ENCODE data around the gene PSMB1.

PSMB1 gene

GRCh38 chr6:170552765-170553533 is at the start of gene PSMB1:
PSMB1 (minus strand) TSS chr6:170553307; CDS start chr6:170553242, 65 bp downstream.
- peak; percentile 95 for DNase-seq

- DNase-seq = no peak
Measured at GRCh38 chr6:170597278-170597677, 44.2 kb upstream of the PSMB1 start.

GRCh38 chr6:170596426-170596825 is 43.3 kb upstream of the PSMB1 start:
- DNase-seq = no peak

GRCh38 chr6:170590725-170591124 is 37.6 kb upstream of the PSMB1 start:
- no peak for DNase-seq

DNA sequence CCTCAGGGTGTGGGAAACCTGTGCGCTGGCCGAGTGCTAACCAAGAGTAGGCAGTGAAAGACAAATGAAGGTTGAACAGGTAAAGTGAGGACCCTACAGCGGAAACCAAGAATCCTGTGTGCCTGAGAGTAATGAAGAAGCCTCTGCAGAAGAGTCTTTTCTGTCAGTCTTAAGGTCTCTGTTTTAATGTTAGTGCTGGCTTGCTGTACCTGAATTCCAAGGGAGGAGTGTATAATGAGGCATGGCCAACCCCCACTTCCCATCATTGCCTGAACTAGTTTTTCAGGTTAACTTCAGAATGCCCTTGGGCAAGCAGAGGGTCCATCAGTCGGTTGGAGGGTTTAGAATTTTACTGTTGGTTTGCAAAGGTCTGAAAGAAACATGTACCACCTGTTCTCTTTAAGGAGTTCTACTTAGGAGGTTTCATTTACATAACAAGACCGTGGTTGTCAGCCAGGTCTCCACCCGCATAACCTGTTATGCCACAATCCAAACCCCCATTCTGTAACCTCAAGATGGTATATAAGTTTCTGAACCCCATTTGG is 31.9 kb upstream of the PSMB1 start:
- DNase-seq = no peak

DNA sequence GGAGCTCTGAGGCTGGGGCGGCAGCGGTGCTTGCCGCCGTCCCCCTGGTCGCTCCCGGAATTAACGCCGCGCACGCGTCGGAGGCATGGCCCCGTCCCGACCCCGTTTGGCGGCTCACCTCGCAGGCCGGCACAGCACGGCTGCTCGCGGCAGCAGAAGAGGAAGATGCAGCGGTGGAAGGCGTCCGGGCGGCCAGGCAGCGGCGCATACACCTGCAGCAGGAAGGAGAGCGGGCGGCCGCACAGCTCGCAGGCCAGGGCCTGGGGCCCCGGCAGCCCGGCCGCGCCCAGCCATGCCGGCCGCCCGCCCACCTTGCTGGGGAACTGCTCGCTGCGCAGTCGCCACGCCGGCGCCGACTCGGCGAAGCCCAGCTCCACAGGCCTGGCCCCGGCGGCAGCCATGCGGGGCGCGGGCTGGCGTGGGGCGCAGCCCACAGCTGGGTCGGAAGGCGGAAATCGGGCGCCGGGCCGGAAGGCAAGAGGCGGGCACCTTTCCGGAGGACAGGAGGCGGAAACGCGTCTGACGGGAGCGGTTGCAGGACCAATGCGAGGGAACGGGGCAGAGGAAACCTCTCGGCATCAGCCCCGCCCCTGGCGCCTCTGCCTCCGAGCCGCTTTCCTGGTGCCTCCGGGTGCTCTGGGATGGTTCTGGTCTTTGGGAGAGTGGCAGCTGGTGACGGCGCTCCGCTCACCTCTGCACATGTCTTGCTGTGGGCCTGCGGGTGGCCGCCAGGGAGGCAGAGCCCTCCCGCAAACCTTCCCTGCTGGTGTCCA is 31.3 kb upstream of the PSMB1 start, which contains the start of gene PDCD2:
PDCD2 (minus strand) TSS at position 457 of the 773 bp plus-strand sequence; CDS start at position 401, 56 bp downstream.
- DNase-seq = peak; percentile 93

GRCh38 chr6:170583756-170584180 is 30.7 kb upstream of the PSMB1 start:
- DNase-seq = no peak

DNA sequence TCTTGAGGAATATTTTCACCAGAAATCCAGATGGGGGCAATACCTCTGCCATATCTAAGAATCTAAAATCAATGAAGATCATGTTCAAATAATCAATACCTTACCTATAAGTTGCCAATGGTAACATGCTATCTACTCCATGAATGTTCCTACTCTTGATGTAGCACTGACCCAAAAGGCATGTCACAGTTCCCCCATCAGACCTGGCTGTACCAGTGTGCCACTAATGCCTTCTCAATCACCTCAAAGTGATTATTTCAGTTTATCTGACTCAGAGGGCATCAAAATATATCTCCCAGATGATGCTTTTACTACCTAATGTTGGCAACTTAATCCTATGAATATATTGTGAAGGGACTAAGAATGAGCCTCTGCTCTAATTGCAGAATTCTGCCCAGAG is 25.8 kb upstream of the PSMB1 start:
- DNase-seq = no peak

- DNase-seq = no peak
Measured at GRCh38 chr6:170575250-170575649, 22.1 kb upstream of the PSMB1 start.

DNA sequence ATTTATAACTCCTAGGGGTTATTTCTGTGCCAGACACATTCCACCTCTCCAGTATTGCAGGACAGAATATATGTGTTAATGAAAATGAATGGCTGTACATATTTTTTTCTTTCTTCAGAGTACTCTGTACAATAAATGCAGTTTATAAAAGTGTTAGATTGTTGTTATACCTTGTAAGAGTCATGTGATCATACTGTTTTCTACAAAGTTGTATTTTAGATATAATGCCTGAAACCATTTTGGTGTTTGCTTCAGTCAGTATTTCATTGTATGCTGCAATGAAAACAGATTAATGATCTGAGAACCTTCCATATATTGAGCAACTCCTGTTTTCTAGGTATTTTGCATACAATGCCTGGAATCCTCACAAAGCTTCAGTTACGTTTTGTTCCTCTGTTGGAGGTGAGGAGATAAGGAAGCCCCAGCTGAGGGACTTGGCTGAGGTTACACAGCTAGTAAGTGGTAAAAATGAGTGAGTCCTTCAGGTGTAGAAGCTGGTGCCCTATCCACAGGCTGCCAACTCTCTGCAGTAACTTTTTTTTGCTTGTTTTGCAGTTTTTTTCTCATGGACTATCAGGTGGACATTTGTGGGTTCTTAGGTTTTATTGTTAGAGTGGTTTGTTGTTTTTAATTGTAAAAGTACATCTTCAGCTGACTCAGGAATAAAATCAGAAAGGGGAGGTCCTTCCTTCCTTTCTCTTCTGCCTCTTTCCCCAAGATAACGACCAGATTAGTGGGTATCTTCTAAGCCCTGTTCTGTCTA is 19.8 kb upstream of the PSMB1 start:
- DNase-seq = no peak

DNA sequence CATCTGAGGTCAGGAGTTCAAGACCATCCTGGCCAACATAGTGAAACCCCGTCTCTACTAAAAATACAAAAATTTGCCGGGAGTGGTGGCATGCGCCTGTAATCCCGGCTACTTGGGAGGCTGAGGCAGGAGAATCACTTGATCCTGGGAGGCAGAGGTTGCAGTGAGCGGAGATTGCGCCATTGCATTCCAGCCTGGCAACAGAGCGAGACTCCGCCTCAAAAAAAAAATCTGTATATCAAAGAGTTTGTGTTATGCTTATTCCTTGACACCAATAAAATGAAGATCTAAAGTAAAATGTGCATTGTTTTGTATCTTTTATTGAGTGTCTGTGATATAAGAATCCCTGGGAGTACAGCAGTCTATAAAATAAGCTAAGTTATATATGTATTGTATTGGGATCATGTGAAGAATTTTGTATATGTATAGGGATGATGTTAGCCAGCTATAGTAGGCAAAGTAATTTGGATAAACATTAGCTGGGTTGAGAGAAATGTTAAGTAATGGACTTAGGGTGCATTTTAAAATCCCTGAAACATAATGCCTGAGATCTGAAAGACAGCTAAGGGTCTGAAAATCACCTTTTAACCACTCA is 11.9 kb upstream of the PSMB1 start:
- no peak for DNase-seq

- DNase-seq = no peak
Measured at GRCh38 chr6:170561555-170561954, 8.4 kb upstream of the PSMB1 start.

DNA sequence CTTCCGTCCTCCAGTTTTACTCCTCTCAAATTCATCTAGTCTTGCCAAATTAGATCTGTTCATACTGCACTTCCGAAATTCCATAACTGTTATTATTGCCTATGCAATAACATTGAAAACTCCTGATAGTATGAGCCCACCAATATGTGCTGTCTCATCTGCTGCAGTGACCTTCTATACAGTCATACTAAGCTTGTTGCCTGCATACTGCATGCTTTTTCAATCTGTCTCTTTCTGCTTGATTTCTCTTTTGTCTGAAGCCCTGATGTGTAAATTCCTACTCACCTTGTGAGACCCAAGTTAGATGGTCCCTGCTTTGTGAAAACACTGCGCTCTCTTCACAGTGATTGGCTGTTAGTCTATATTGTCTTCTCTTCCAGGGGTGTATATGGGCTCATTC is 2.2 kb upstream of the PSMB1 start:
- DNase-seq = no peak

- DNase-seq = no peak
Measured at GRCh38 chr6:170554796-170555137, 1.7 kb upstream of the PSMB1 start.

- DNase-seq = peak; percentile 98
Measured at GRCh38 chr6:170554013-170554795, 1.1 kb upstream of the PSMB1 start, which contains the start of gene TBP. TBP (plus strand) TSS chr6:170554369; CDS start chr6:170557030, 2,661 bp downstream.

GRCh38 chr6:170553534-170554012 is 466 bp upstream of the PSMB1 start:
- DNase-seq = no peak

GRCh38 chr6:170545405-170545804 is 7.7 kb downstream of the PSMB1 start:
- no peak for DNase-seq

DNA sequence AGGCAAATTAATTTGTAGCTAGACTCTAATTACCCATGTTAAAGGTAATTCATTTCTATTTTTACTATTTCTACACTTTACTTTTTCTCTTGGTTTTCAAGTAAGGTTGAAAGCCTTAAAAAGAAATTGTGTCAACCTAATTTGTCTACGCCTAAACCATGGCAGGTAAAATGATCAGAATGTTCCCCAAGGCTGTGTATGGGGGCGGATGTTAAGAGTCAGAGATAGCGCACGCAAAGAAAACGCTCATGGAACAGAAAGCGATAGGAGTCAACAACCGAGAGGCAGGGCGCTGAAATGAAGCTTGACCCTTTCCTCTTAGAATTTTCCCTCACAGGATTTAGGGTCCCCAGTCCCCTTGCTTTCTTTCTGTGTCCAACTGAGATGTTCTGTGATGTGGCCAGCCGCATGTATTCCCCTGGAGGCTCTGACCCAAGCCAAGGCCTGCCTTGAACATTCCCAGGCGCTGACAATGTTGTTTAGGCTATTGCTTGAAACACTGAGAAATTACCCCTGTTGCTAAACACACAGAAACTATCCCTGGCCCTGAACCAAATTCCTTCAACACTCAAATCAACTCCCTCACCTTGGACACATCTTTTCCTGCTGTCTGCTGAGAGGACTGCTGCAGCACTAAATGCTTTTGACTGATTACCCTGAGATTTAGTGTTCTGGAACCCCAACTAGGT is 10.9 kb downstream of the PSMB1 start:
- DNase-seq = no peak

DNA sequence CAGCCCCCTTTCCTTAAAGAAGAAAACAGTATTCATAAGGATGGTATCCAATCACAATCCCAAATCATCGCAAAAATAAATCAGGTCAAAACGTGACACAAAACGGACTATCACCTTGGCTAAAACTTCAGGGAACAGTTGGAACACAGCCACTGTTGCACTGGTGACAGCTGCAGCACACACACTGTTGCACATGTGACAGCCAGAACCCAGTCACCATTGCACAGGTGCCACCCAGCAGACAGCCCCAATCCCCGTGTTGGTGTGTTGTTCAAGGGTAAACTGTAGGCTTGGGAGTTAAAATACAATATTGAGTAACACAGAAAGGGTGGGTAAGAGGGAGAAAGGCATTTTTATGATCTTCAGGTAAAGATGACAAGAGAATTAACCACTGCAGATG is 15.8 kb downstream of the PSMB1 start:
- DNase-seq = no peak

- DNase-seq = no peak
Measured at GRCh38 chr6:170536671-170537070, 16.4 kb downstream of the PSMB1 start.

GRCh38 chr6:170535004-170535403 is 18.1 kb downstream of the PSMB1 start:
- DNase-seq = no peak
